SK-N-MC (cell line): ENCODE data around the gene PPP4R3B.

Experiments
- EZH2 ChIP-seq: fragments of 200-600 bp; sonication (generic); IDR thresholded peaks from one replicate; pipeline ENCODE4 v1.6.1; 2017; ENCODE audit warnings: antibody characterized with exemption
- FOXP2 ChIP-seq: optimal IDR thresholded peaks from 2 replicates; pipeline ENCODE3; 2011; ENCODE audit warnings: mild to moderate bottlenecking, moderate library complexity; ENCODE audit not compliant: insufficient read depth; ENCODE audit errors: extremely low read length, control extremely low read depth
- POLR2AphosphoS5 ChIP-seq: IDR thresholded peaks from 2 replicates; pipeline ENCODE4 v1.6.1; 2012; ENCODE audit warnings: mild to moderate bottlenecking, low read depth, low read length, borderline replicate concordance

DNA sequence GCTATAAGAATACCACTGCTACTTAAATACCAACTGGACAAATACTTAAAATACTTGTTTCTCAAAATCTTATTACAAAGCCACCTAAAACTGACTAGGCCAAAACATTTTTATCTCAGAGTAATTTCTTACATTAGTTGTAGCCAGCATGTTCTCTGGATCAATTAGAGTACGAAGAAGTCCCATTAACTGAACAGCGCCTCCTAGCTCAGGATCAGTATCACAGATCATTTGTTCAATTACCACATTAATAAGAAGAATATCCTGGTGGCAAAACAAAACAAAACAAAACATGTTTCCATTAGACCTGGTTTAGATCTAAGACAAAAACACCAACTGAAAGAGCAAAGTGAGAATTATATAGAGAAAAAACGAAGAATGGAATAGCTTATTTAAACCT, 36.0 kb downstream of the PPP4R3B start:
- TF ChIP-seq POLR2AphosphoS5, result no peak
- no peak for TF ChIP-seq EZH2
- no peak for TF ChIP-seq FOXP2
